C1 segment of cervical spinal cord (tissue), 14 donors: ENCODE results near the gene TMEM191C.
"Not testable (repeated sequence)": the region's sequence is repeated elsewhere in the genome, so short reads cannot be mapped to it uniquely, and the experiment has no call there.

Experiments used
- DNase-seq, 14 donors: peaks; one replicate each; lab custom pipeline; 2025; lab: John Stamatoyannopoulos, UW

Gene TMEM191C

DNA sequence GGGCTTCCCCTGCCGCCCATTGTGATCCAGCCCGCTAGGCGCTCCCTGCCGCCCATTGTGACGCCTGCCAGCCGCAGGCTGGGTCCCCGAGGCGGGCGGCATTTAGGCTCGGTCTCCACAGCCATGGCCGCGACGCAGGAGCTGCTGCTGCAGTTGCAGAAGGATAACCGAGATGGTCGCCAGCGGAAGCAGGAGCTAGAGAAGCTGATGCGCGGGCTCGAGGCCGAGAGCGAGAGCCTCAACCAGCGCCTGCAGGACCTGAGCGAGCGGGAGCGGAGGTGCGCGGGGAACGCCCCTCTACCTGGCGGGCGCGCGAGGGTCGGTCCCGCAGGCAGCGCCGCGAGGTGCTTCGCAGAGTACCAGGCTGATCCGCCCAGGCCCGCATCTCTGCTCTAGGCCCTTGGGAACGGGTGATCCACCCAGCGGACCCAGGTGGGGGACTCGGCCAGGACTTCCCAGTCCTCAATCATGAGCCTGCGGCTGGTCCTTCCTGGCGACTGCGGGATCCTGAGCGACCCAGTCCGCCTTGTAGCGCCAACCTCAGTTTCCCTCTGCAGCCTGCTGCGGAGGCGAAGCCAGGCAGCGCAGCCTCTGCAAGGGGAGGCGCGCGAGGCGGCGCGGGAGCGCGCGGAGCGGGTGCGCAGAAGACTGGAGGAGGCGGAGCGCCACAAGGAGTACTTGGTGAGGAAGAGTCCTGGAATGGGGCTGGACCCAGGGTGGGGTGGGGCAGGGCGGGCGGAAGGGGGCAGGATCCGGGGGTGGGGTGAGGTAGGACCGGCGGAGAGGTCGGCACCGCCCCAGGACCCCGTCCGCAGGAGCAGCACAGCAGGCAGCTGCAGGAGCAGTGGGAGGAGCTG, at the start of gene TMEM191C:
Gene TMEM191C (plus strand): TSS at position 51 of the 857 bp plus-strand sequence. CDS start 73 bp downstream, at position 124.
- not testable (repeated sequence) for DNase-seq

DNA sequence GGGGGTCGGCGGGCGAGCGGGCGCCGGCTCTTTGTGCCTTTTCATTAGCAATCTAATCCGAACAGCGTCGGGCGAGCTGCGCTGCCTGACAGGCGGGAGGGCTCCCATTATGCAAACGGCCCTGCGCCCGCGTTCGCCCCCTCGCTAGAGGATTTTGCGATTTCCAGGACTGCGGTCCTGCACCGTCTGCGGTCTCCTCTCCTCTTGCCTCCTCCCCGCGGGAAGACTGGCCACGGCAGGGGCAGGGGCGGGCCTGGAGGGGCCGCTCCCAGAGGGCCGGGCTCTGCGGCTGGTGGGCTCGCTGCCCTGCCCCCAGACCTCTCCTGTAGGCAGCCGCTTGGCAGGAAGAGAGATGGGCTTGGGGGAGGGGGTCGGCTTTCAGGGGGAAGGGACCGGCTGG, 49.3 kb upstream of the TMEM191C start:
- DNase-seq: not testable (repeated sequence)

DNA sequence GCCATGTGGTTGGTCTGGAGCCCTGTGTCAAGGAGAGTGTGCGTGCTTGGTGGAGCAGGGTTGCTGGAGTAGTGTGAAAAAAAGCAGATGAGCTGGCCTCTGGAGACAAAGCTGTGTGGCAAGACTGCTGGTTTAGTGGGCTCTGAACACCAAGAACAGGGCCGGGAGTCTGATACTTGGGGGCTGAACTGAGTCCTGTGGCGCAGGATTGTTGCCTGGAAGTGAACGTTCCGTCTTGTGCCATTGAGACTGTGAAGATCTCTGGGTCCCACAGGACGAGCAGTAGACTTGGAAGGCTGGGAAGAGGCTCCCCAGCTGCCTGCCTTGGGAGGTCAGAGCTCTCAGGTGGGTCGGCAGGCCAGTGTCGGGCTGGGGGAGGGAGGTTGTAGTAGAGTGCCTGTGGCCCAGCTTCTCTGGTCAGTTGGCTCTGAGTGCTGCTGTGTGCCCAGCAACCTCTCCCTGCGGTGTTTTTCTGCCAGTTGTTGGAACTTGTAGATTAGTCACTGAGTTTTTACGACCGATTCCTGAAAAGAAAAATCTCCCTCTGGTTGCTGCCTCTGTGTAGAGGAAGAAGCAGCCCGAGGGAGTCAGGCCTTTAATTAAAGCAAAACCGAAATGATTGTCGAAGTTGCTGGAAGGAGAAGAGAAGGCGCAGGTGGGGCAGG, 48.1 kb upstream of the TMEM191C start:
- DNase-seq: not testable (repeated sequence)

DNA sequence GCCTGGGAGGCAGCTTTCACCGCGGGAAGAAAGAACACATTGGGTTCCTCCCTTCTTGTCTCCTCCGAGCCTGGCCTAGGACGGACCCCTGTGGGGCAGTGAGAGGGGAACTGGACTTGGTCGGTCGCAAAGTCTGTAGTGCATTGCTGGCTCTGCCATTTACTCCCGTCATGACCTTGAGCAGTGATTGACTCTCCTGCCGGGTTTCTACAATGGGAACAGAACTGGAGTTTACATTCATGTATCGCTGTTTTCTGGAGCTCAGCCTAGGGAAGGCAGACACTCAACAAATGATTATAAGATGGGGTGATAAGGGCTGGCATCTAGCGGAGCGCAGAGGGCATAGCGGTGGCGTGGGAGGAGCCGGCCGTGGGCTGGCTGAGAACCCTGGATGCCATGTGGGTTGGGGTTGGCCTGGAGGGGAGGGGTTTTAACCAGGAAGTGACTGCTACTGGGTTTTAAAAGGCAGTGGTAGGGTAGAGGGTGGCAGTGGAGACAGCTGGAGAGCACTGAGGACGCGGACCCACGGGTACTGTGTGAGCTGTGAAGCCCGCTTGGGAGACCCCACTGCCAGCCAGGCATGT, 46.9 kb upstream of the TMEM191C start:
- not testable (repeated sequence) for DNase-seq

DNA sequence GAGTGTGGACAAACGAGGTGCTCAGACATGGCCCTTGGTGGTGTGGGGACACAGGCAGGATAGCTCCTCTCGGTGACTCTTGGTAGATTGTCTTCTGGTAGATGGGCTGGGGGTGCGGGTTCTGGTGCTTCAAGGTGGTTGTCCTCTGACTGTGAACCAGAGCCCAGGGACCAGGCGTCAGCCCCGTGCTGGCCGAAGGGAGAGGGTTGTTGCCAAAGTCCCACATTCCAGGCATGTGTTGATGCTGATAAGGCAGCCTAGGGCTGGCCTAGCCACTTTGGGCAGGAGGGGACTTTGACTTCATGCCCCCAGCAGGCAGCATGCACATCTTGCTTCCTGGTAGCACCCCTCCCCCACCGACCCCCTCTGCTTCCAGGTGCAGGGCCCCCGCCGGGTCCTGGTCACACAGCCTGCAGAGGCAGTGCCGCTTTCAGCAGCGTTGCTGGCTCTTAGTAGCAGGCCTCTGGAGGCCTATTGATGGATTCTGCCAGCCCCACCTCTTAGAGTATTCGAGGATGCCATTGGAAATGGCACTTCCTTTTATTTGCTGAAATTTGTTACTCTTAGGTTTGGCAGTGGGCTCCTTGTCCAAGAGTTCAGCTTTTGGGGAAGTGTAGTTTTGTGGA, 43.0 kb upstream of the TMEM191C start:
- DNase-seq: not testable (repeated sequence)

DNA sequence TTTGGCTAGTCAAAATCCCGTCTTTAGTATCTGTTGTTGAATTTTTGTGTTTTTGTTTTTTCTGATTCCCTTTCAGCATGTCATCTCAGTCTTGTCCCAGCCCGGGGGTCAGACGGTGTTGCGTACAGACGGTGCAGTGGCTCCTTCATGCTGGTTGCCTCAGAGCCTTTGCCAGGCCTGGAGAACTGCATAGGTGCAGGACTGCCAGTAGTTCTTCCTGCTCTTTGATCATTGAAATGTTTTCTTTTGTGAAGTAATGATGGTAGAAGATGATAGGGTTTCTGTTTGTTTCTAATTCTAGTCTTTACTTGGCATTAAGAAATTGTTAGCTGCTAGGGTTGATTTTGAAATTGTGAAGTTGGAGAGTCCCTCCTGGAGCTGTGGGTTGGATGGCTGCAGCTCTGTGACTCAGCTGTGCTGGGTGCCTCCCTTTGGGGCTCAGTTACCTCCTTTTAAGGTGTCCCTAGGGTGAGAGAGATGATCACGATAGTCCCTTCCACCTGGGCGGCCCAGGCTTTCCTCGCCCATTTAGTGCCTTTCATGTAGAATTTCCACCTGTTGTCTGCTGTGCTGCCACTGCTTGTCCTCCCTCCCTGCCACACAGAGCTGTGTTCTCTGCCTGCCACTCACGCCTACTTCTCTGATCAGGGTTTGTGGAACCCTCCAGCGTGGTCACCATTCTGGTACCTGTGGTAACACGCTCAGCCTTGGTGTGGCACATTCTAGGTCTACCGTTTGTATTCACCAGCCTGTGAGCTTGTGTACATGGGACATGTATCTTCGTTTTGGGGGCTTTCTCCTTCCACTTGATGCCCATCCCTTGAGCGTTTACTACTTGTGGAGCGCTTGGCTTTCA, 32.6 kb upstream of the TMEM191C start:
- DNase-seq: not testable (repeated sequence)

DNA sequence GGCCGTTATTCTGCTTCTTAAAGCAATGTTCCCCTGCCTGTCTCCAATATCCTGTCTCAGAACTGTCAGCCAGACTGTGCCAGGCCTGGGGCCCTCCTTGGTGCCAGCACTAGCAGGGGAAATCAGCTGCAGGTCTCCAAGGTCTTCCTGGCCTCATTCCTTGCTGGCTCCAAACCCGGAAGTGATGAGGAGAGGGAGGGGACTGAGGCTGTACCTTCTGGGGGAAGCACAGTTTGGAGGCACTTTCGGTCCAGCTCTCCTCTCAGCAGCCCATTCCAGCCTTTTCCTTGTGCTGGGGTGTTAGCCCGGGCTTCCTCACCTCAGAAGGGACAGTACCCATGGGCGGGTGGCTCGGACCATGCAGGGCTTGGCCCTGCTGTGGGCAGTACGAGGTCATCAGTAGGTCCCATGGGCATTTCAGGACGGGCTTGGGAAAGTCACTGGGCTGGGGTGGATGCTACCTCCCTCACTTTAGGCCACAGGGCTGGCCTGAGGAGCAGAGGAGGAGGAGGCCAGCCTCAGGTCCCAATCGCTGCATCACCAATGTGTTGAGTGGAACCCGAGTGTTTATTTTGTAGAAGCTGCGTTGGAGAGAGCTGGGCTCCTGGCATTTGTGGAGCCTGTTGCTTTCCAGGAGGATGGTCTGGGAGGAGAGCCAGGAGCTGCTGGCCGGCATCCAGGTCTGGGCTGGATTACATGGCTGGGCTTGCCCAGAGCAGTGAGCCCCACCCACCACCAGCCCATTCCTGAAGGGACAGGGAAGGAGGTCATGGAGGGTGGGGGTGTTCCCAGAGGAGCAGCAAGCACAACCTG, 31.0 kb upstream of the TMEM191C start:
- DNase-seq: not testable (repeated sequence)

DNA sequence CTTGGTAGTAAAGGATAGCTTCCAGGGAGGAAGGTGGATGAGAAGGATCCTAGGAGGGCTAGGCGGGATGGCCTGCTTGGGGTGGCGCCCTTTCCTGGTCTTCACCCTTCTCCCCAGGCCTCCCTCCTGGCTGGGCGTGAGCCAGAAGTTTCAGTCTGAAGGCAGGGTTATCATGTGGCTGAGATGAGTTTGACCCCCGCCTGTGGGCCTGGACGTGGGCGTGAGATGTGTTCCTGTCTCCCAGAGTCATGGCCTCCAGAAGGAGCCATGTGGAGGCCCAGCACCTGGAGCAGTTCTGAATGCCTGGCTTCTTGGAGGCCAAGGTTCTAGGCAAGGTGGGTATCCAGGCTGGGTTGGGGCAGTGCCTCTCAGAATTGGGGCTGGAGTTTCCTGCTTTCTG, 29.2 kb upstream of the TMEM191C start:
- not testable (repeated sequence) for DNase-seq

DNA sequence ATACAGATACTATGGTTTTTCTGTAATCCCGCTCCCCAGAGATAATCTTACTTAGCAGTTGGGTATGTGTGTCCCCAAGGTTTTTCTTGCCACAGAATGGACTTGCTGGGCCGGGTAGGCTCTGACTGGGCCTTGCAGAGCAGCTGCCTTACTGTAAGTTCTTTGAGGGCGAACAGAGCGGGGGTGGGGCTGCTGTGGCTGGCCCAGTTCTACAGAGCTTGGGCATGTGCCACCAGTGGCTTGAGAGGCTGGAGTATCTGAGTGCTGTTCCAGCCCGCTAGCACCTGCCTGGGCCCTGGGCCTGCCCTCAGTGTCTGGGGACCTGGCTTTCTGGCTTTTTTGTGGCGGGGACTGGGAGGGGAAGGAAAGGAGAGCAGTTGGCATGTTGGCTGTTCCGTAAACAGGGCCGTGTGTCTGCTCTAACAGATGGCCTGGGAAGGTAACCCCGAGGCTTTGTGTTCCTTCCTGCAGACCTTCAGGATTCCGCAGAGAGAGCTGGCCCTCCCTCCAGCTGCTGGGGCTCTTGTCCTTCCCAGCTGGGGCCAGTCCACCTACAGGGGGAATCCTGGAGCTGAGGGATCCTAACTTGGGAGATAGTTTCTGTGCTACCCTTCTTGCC, 27.1 kb upstream of the TMEM191C start:
- DNase-seq: not testable (repeated sequence)

DNA sequence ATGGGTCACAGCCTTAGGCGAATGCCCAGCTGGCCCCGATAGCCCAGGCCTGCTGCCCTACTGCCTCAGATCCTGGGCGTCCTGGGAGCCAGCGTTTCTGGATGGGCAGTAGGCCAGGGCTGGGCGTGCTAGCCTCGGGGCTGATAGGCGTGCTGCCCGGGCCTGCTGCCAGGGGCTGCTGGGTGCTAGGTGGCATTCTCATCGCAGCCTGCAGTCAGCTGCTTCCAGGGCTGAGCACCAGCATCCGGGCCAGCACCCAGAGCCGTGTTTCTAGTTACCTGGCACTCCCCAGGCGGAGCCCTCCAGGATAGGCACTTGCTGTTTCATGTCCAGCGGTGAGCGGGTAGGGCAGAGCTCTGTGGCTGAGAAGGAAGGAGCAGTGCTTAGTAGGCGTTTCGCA, 26.5 kb upstream of the TMEM191C start:
- DNase-seq: not testable (repeated sequence)

DNA sequence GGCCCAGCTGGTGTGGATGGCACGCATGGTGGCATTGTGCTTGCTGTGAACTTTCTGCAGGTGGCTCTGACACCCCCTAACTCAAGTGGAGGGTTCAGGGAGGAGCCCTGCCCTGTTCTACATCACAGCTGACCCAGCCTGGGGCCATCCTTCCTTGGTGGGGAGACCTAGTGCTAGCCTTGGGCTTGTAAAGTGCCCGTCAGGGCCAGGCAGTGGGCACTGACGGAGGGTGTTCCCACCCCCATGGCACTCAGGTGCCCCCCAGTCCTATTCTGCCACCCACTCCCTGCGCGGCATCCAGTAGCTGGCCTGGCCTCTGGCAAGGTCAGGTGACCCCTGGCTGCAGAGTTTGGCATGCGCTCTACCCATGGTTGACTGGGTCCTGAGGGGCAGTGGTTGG, 26.0 kb upstream of the TMEM191C start:
- not testable (repeated sequence) for DNase-seq

DNA sequence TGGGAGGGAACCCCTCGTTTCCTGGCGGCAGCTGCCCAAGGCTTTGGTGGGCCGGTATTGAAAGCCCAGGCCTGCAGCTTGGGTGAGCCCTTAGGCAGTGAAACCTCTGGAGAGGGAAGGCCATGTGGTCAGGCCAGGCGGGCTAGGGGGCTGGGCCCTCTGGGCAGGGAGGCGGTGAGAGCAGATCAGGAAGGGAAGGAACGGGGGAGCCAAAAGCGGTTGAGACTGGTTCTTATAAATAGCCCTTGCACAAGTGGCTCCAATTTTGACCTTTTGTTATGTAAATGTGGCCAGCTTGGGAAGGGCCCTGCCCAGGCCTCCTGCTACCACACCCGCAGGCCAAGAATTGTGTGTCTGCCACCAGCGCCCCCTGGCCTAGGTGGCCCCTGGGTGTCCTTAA, 25.1 kb upstream of the TMEM191C start:
- not testable (repeated sequence) for DNase-seq

DNA sequence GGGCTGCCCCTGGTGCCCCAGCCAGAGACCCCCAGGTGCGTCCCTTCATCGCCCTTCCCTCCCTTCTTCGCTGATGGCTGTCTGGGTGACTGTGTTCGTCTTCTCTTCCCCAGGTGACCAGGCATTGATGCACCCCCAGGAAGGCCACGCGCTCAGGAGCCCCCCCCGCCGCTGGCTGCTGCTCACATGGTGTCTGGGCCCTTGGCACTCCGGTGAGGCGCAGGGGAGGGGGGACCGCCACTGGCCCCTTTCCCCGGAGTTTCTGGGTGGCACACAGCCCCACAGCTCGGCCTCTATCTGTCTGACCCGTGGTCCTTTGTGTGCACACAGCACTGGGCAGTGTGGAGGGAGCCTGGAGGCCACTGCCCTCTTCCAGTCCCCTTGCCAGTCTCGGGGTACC, 24.5 kb upstream of the TMEM191C start:
- not testable (repeated sequence) for DNase-seq

DNA sequence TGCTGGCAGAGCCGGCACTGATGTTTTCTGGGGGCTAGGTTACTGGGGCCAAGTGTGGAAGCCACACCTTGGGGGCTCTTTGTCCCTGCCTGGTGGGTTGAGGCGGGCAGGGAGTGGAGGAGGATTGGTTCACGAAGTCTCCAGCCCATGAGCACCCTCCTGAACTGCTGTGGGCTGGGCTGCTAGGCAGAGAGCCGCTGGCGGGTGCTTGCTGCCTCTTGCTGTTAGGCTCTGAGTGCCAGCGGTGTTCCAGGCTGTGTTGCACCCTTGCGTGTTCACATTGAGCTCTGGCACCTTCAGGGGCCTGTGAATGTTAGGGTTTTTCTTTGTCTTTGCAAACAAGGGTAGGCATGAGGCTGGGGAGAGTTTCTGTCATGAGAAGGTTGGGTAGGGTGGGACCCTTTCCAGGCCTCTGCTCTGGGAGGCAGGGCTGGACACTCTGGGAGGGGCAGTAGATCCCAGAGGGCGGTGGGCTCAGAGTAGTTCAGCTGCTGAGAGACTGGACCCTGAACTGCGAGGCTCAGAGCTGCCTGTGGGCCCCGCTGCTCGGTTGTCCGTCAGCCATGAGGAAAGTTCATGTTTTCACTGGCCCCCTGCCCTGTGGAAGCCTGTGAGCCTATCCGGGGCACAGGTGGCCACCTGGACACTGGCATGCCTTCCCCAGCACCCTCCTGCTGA, 24.0 kb upstream of the TMEM191C start:
- no peak for DNase-seq

DNA sequence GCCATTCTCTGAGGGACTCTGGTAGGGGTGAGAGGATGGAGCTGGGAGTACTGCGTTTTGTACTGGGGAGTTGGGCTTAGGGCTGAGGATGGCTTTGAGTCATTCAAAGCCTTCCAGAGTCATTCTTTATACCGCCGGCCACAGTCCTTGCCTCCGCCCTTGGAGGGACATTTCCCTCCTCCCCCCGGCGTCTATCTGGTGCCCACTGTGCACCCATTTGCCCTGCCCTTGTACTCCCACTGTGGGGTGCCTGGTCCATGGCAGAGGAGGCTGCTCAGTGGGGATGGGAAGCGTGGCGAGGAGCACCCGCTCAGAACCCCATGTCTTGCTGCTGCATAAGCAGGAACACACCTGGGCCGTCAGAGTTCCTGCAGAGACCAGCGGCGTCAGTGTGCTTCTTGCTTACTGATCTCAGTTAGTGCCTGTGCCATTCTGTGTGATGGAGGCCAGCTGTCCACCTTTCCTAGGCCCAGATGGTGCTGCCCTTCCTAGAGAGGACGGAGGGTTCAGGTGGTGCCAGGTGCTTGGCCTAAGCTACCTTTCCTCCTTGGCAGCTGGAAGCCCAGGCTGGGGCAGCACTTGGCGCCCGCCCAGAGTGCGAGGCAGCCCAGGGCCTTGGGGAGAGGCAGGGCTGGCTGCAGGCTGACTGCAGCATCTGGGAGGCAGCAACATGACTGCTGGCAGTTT, 23.3 kb upstream of the TMEM191C start:
- no peak for DNase-seq

DNA sequence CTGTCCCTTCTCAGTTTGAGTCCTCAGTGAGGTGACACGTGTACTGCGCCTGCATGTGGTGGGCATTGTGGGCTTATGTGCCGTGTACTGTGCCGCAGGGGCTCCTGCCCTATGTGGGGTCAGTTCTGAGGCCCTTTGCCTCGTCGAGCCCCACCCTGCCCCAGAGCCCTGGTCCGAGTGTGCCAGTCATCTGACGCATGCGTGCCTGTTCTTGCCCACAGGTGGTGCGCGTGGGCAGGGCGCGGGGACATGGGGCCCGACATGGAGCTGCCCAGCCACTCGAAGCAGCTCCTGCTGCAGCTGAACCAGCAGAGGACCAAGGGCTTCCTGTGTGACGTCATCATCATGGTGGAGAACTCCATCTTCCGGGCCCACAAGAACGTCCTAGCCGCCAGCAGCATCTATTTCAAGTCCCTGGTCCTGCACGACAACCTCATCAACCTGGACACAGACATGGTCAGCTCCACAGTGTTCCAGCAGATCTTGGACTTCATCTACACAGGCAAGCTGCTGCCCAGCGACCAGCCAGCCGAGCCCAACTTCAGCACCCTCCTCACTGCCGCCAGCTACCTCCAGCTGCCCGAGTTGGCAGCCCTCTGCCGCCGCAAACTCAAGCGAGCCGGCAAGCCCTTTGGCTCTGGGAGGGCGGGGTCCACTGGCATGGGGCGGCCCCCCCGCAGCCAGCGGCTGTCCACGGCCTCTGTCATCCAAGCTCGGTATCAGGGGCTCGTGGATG, 22.3 kb upstream of the TMEM191C start:
- DNase-seq: no peak

DNA sequence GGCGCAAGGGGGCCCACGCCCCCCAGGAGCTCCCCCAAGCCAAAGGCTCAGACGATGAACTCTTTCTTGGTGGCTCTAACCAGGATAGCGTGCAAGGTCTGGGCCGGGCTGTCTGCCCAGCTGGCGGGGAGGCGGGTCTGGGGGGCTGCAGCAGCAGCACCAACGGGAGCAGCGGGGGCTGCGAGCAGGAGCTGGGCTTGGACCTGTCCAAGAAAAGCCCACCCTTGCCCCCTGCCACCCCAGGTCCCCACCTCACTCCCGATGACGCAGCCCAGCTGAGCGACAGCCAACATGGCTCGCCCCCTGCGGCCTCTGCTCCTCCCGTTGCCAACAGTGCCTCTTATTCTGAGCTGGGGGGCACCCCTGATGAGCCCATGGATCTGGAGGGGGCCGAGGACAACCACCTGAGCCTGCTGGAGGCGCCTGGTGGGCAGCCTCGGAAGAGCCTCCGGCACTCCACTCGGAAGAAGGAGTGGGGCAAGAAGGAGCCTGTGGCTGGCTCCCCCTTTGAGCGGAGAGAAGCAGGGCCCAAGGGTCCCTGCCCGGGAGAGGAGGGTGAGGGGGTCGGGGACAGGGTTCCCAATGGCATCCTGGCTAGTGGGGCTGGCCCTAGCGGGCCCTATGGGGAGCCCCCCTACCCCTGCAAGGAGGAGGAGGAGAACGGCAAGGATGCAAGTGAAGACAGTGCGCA, 21.6 kb upstream of the TMEM191C start:
- no peak for DNase-seq
